GM06990 (cell line): ENCODE results near the gene MGA.
"Not testable (repeated sequence)": the region's sequence is repeated elsewhere in the genome, so short reads cannot be mapped to it uniquely, and the experiment has no call there.

Experiments
- DNase-seq: peaks from one replicate; pipeline ENCODE4 v3.0.0-alpha.2; 2011; ENCODE audit not compliant: insufficient read length; ENCODE audit errors: extremely low read depth
- H3K27me3 ChIP-seq: replicated peaks from 2 replicates; pipeline ENCODE4 v1.6.0; 2011; ENCODE audit warnings: low read length; ENCODE audit not compliant: control insufficient read depth, insufficient read depth
- H3K36me3 ChIP-seq: 2 replicates; pipeline ENCODE4 v1.5.1; 2011; ENCODE audit warnings: low read length; ENCODE audit not compliant: control insufficient read depth, insufficient read depth
- H3K4me3 ChIP-seq: replicated peaks from 2 replicates; pipeline ENCODE4 v1.5.1; 2011; ENCODE audit warnings: low read depth, mild to moderate bottlenecking, control low read depth, low read length
- TF ChIP-seq, protein P1 (sequence below): IDR thresholded peaks from 2 replicates; pipeline ENCODE4 v1.5.1; 2011; ENCODE audit warnings: low read length, control low read depth, mild to moderate bottlenecking, inconsistent platforms; ENCODE audit not compliant: insufficient read depth, poor library complexity, severe bottlenecking

Gene MGA

DNA sequence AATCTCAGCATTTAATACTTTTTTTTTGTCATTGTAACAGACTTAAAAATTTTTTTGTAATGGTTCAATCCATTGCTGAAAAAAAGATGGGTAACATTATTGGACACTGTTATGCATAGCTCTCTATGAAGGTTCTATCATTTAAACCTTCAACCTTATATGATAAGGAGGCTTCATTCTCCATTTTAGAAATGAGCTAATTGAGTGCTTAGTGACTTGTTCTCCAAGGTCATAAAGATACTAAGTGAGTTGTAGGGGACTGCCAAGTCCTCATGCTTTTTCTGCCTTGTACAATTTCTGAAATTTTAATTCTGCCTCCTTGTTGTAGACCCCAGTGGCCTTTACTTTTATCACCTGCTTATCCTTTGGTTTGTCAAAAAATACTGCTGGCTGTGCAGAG is 56.7 kb downstream of the MGA start:
- H3K27me3 ChIP-seq, result no peaks in the 10 kb centered on the region
- TF ChIP-seq, protein P1, sequence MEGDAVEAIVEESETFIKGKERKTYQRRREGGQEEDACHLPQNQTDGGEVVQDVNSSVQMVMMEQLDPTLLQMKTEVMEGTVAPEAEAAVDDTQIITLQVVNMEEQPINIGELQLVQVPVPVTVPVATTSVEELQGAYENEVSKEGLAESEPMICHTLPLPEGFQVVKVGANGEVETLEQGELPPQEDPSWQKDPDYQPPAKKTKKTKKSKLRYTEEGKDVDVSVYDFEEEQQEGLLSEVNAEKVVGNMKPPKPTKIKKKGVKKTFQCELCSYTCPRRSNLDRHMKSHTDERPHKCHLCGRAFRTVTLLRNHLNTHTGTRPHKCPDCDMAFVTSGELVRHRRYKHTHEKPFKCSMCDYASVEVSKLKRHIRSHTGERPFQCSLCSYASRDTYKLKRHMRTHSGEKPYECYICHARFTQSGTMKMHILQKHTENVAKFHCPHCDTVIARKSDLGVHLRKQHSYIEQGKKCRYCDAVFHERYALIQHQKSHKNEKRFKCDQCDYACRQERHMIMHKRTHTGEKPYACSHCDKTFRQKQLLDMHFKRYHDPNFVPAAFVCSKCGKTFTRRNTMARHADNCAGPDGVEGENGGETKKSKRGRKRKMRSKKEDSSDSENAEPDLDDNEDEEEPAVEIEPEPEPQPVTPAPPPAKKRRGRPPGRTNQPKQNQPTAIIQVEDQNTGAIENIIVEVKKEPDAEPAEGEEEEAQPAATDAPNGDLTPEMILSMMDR, result no peak
- no peak for DNase-seq
- H3K4me3 ChIP-seq, result no peak overlapping the region
- H3K36me3 ChIP-seq, result peaks cover 1% of the 10 kb centered on the region; the same call in 1 of the 2 replicates

DNA sequence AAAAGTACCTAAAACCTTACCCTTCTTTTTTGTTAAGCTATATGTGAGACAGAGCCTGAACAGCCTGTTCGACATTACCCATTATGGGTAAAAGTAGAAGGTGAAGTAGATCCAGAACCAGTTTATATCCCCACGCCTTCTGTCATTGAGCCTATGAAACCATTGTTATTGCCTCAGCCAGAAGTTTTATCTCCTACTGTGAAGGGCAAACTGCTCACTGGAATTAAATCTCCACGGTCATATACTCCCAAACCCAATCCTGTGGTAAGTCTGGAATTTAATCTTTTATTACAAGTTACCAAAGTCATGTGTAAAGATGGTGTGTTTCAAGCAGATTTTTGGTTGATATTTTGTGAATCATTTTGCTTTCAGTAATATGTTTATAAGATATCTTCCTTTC is 66.9 kb downstream of the MGA start:
- DNase-seq, result no peak
- Histone ChIP-seq H3K27me3 (no peaks in the 10 kb centered on the region), H3K36me3 (peaks cover 1% of the 10 kb centered on the region; the same call in 1 of the 2 replicates), H3K4me3 (no peak overlapping the region)
- TF ChIP-seq, protein P1, result no peak

DNA sequence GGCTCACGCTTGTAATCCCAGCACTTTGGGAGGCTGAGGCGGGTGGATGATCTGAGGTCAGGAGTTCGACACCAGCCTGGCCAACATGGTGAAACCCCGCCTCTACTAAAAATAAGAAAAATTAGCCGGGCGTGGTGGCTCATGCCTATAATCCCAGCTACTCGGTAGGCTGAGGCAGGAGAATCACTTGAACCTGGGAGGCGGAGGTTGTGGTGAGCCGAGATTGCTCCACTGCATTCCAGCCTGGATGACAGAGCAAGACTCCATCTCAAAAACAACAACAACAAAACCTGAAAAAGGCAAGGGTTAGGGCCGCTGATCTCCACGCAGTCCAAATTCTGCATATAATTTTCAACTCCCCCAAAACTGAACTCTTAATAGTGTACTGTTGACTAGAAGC is 67.9 kb downstream of the MGA start:
- not testable (repeated sequence) for H3K27me3 ChIP-seq, H3K36me3 ChIP-seq

DNA sequence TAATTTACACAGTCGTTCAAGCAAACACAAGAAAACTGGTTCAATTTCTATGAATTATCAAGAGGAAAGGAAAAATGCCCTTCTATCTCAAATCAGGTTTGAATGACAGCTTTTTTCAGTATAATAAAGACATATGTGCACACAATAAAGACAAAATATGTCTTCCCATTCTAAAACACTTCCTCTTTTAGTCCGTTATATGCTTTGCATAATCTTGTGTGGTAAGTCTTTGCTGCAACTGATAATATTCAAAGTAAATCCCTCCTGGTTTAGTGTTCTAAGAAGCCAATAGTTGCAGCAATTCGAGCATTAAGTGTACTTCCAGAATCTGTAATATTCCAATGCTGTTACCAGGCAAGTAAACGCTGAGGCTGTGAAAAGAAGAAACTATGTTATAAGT is 70.3 kb downstream of the MGA start:
- TF ChIP-seq, protein P1, result no peak
- no peak for DNase-seq
- Histone ChIP-seq H3K4me3 (no peak overlapping the region), H3K27me3 (no peaks in the 10 kb centered on the region), H3K36me3 (peaks cover 5% of the 10 kb centered on the region)

More for the DNA sequence above, 67.9 kb downstream of the MGA start:
- DNase-seq, H3K4me3 ChIP-seq: not testable (repeated sequence)

DNA sequence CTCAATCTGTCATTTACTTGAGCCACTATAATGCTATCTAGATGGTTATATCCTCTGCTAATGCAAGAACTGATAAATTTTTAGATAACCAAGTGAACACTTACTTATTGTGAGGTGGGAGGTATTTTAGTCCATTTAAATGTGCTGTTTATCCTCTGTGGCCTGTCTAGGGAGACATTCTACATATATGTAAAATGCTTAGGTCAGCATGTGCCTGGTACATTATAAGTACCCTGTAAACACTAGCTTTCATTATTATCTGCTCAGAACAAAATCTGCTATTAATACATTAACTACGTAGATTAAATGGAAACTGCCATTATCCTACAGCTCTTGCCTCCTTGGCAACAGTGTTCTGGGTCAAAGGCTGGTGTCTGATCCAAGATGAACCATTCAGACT is 72.3 kb downstream of the MGA start:
- Histone ChIP-seq H3K4me3 (no peak overlapping the region), H3K27me3 (no peaks in the 10 kb centered on the region), H3K36me3 (peaks cover 9% of the 10 kb centered on the region)
- TF ChIP-seq, protein P1, result no peak
- no peak for DNase-seq

DNA sequence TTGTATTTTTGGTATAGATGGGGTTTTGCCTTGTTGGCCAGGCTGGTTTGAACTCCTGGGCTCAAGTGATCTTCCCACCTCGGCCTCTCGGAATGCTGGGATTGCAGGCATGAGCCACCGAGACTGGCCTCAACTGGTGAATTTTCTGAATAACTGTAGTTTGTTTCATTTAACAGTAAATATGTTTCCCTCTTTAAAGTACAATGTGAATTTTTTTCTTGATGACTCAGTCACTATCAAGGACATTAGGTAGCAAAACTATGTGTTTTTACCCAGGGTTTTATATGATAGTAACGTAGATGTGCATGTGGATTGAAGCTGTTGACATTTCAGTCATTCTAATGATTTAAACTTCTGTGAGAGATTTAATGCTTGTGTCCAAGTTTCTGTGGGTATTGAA is 73.9 kb downstream of the MGA start:
- no peak overlapping the region for H3K4me3 ChIP-seq
- peaks cover 9% of the 10 kb centered on the region for H3K36me3 ChIP-seq
- no peak for DNase-seq
- no peaks in the 10 kb centered on the region for H3K27me3 ChIP-seq
- TF ChIP-seq, protein P1, result no peak
